NCI-H446 (cell line): ENCODE measurements around the gene CPZ.
"Not testable (repeated sequence)": the region's sequence is repeated elsewhere in the genome, so short reads cannot be mapped to it uniquely, and the experiment has no call there.

Experiments used
- DNase-seq, 2 experiments: peaks; one replicate each; lab custom pipeline; 2025; lab: John Stamatoyannopoulos, UW

Gene CPZ

DNA sequence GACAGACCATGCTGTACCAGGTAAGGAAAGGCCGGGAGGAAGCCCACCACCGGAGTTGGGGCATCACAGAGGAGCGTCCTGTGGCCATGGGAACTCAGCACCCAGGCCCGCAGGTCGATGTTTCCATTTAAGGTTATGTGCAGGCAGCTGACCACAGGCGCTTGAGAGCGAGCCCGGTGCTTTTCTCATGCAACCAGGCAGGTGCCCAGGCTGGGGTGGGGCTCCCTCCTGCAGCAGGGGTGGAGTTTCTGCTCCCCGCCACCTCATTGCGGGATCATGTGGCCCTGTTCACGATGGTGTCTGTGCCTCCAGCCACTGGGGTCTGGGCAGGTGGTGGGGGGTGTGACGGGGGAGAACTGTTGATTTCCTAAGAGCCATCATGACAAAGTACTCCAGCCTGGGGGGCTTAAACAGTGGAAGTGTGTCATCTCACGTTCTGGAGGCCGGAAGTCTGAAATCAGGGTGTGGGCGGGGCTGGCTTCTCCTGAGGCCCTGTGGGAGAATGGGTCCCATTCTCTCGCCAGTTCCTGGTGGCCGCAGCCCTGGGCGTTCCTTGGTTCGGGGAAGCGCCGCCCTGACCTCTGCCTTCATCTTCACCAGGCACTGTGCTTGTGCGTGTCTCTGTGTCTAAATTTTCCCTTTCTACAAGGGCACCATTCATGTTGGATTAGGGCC is 60.9 kb downstream of the CPZ start:
- no peak for DNase-seq

- DNase-seq, result not testable (repeated sequence)
These were observed 61.6 kb downstream of the CPZ start for GRCh38 chr4:8654139-8654538.

DNA sequence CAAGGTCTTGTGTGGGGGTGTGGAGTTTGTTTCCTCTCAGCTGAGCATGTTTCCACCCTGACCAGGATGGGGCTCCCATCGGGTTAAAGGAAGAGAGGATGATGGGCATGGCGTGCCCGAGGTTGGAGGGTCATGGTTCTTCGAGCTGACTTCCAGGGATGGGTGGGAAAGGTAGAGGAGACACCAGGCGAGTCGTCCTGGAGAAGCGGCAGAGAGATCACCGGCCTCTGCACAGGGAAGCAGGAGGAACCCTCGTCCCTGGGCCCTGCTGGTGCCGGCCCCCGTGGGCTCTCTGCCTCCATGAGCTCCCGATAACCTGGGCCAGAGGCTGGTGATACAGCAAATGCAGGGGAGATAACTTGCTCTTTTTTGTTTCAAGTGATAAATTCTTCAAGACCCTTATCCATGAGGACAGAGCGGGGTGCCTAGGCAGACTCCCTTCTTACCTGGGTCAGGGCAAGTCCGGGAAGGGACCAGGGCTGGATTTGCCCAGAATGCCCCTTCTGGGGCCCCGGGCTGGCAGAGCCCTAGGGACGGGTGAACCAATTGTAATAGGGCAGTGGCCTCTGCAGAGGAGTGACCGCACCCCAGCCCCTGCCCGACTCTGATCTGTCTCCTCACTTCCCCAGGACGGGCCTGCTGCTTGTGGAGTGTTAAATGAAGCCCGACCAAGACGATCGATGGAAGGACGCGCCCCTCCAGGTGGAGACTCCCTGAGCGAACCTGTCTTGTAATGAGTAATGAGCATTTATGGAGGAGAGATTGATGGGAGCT is 63.0 kb downstream of the CPZ start:
- DNase-seq, result no peak

- no peak for DNase-seq
These were observed 63.6 kb downstream of the CPZ start for GRCh38 chr4:8656185-8656517.

GRCh38 chr4:8656711-8657380 is 64.3 kb downstream of the CPZ start:
- no peak for DNase-seq

DNA sequence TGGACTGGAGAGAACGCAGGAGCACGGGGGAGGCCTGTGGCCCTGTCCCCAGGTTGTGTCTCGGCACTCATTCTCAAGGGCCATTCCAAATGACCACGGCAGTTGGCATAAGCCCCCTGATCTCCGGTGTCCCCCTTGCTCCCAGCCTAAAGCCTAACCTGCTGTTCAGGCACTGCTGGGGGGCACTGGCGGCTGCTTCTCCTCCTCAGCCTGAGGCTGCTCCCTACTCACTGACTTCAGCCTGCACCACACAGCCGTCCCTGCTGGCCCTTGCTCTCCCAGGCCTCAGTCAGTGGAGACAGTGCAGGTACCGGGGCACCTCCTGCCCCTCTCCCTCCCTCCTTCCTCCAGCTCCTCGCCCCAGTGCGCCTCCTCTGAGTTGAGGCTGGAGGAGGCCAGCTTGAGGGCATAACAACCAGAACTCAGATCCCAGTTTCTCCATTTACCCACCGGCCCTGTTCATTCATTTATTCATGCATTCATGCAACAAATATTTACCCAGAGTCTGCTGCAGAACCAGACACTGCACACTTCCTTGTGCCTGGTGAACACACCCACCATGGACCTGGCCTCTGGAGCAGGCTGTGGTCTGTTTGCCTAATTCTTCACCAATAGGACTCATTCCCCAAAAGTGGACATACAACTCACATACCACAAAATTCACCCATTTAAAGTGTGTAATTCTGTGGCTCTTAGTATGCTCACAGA is 65.0 kb downstream of the CPZ start:
- no peak for DNase-seq

DNA sequence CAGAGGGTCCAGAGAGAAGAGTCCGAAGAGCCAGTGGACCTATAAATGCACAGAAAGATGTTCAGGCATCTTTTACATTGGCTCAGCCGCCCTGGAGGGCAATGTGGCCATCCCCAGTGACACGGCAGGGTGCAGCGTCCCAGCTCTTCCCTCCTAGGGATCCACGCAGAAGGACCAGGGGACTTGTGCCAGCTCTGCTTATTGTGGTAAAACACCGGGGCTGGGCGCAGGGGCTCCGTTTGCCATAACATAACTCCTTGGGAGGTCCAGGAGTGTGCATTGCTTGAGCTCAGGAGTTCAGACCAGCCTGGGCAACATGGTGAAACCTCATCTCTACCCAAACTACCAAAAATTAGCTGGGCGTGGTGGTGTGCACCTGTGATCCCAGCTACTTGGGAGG is 70.2 kb downstream of the CPZ start:
- DNase-seq, result no peak

DNA sequence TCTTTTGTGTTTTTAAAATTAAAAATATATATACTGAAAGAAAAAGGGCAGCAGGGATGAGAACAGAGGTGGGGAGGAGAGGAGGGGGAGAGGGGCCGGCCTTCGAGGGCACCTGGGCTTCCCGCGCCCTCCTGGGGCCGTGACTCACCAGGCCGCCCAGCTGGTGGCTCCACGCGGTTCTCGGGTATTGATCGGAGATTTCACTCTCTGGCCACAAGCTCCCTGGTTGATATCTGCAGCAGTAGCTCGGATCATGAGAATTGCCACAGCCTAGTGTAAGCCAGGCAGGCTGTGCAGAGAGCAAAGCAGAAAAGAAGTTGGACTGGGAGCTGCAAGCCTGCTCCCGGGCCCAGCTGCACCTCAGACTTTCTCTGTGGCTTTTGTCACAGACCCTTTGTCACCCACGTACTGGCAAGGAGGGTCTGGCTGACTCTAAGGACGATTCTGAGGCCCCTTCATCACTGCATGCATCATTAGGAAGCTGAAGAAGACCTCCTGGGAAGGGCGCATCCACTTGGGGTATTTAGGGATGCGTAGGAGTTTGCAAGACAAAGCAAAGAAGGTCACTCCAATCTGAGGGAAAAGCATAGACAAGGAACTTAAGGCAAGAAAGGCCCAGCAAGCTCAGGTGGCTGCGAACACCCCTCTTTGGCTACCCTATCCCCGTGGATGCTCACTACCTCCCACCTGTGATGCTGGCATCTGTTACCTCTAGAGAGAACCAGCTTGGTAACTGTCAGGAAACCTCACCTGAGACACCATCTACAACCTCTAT is 71.7 kb downstream of the CPZ start:
- DNase-seq, result no peak

GRCh38 chr4:8664976-8665375 is 72.4 kb downstream of the CPZ start:
- DNase-seq, result no peak

DNA sequence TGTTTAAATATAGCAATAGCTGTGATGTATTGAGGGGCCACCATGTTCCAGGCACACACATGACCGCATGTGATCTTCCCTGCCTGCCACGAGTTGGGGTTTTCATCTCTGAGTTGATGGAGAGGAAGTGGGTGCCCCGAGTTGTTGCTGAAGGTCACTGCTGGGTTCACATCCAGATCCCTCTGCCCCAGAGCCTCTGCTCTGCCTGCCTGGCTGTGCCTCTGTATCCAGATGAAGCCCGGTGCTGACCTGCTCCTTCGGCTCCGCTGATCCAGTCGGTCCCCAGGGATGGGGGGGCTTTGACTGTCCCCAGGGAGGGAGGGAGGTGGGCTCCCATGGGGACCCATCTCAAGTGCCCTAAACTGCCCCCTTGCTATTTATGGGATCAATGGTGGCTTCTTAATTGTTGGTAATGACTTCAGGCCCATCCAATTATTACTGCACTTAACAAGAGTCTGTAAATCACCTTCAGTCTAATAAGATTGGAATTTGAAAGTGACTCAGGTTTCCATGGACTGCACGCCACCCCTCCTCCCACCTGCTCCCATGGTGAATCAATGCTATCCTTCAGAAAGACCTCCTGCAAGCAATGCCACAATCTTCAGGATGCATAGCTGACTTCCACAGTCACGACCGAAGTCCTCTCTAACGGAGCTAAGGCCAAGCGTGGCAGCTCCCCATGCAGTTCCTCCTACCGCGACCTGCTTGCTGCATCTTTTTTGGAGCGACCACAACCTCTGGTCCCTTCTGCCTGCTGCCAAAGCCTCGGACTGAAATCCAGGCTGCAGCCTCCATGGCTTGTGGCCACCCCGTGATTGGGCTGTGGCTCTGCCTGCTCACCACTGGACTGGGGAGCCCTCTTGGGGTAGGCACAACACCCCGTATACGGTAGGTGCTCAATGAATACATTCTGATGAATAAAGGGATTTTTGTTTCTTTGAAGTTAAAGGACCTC is 73.1 kb downstream of the CPZ start:
- no peak for DNase-seq

DNA sequence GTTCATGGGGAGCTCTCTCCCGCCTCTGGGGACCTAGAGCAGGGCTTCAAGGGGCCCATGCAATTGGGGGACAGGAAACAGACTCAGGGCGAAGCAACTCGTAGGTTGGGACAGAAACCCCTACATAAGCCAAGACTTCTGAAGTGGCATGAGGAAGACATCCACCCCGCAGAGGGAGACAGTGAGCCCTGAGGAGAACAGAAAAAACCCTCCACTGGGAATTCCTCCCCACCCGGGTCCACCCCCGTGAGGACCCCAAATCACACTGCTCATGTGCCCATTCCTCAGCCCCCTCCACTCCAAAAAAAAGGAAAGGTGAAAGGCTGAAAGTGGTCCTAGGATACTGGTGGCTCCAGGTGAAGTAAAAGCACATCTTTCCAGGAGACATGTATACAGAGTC is 74.0 kb downstream of the CPZ start:
- DNase-seq, result no peak
